ENCODE data around the gene UGT1A3.

UGT1A3 gene

GRCh38 chr2:233802132-233802815, 73.4 kb downstream of the UGT1A3 start:
- Mint-ChIP-seq H3K4me1 (ENCODE audit: low read depth) (no peaks in the 10 kb centered on the region), H3K27ac (no peak overlapping the region), H3K4me3 (no peak overlapping the region), H3K9me3 (peaks cover 8% of the 10 kb centered on the region), H3K36me3 (ENCODE audit: low read depth) (no peaks in the 10 kb centered on the region), H3K27me3 (peaks cover 3% of the 10 kb centered on the region)
- intact Hi-C loops (cut with micrococcal nuclease), result no loop called here

- intact Hi-C loops (cut with micrococcal nuclease), result no loop called here
- no peaks in the 10 kb centered on the region for H3K4me1 Mint-ChIP-seq (ENCODE audit: low read depth)
- no peak overlapping the region for H3K4me3 Mint-ChIP-seq
- peaks cover 8% of the 10 kb centered on the region for H3K9me3 Mint-ChIP-seq
- no peak overlapping the region for H3K27ac Mint-ChIP-seq
- H3K36me3 Mint-ChIP-seq (ENCODE audit: low read depth), result no peaks in the 10 kb centered on the region
- H3K27me3 Mint-ChIP-seq, result peaks cover 3% of the 10 kb centered on the region
Measured at GRCh38 chr2:233803292-233803911, 74.6 kb downstream of the UGT1A3 start.

- intact Hi-C loops (cut with micrococcal nuclease), result no loop called here
- Mint-ChIP-seq H3K27me3 (peaks cover 3% of the 10 kb centered on the region), H3K27ac (no peak overlapping the region), H3K4me1 (ENCODE audit: low read depth) (no peaks in the 10 kb centered on the region), H3K9me3 (peaks cover 8% of the 10 kb centered on the region), H3K36me3 (ENCODE audit: low read depth) (no peaks in the 10 kb centered on the region), H3K4me3 (no peak overlapping the region)
Measured at GRCh38 chr2:233803994-233804393, 75.2 kb downstream of the UGT1A3 start.

- Mint-ChIP-seq H3K9me3 (no peaks in the 10 kb centered on the region), H3K27me3 (peaks cover 3% of the 10 kb centered on the region), H3K4me1 (ENCODE audit: low read depth) (no peaks in the 10 kb centered on the region), H3K4me3 (no peak overlapping the region), H3K36me3 (ENCODE audit: low read depth) (no peaks in the 10 kb centered on the region), H3K27ac (no peak overlapping the region)
- intact Hi-C loops (cut with micrococcal nuclease), result no loop called here
Measured at GRCh38 chr2:233807215-233807865, 78.5 kb downstream of the UGT1A3 start.

- peaks cover 3% of the 10 kb centered on the region for H3K27me3 Mint-ChIP-seq
- H3K9me3 Mint-ChIP-seq, result no peaks in the 10 kb centered on the region
- intact Hi-C loops (cut with micrococcal nuclease), result no loop called here
- no peak overlapping the region for H3K27ac Mint-ChIP-seq
- H3K4me1 Mint-ChIP-seq (ENCODE audit: low read depth), result no peaks in the 10 kb centered on the region
- no peak overlapping the region for H3K4me3 Mint-ChIP-seq
- H3K36me3 Mint-ChIP-seq (ENCODE audit: low read depth), result no peaks in the 10 kb centered on the region
Measured at GRCh38 chr2:233807966-233808935, 79.4 kb downstream of the UGT1A3 start.

- H3K27ac Mint-ChIP-seq, result no peak overlapping the region
- H3K4me3 Mint-ChIP-seq, result no peak overlapping the region
- H3K36me3 Mint-ChIP-seq (ENCODE audit: low read depth), result no peaks in the 10 kb centered on the region
- no peaks in the 10 kb centered on the region for H3K4me1 Mint-ChIP-seq (ENCODE audit: low read depth)
- H3K9me3 Mint-ChIP-seq, result no peaks in the 10 kb centered on the region
- intact Hi-C loops (cut with micrococcal nuclease), result no loop called here
- peaks cover 3% of the 10 kb centered on the region for H3K27me3 Mint-ChIP-seq
Measured at GRCh38 chr2:233810385-233810784, 81.5 kb downstream of the UGT1A3 start.

GRCh38 chr2:233811087-233811486, 82.2 kb downstream of the UGT1A3 start:
- H3K4me3 Mint-ChIP-seq, result no peak overlapping the region
- peaks cover 3% of the 10 kb centered on the region for H3K27me3 Mint-ChIP-seq
- intact Hi-C loops (cut with micrococcal nuclease), result no loop called here
- H3K9me3 Mint-ChIP-seq, result no peaks in the 10 kb centered on the region
- H3K27ac Mint-ChIP-seq, result no peak overlapping the region
- H3K36me3 Mint-ChIP-seq (ENCODE audit: low read depth), result no peaks in the 10 kb centered on the region
- H3K4me1 Mint-ChIP-seq (ENCODE audit: low read depth), result no peaks in the 10 kb centered on the region

GRCh38 chr2:233811732-233812131, 82.9 kb downstream of the UGT1A3 start:
- no peaks in the 10 kb centered on the region for H3K9me3 Mint-ChIP-seq
- peaks cover 3% of the 10 kb centered on the region for H3K27me3 Mint-ChIP-seq
- intact Hi-C loops (cut with micrococcal nuclease), result no loop called here
- H3K36me3 Mint-ChIP-seq (ENCODE audit: low read depth), result no peaks in the 10 kb centered on the region
- H3K4me1 Mint-ChIP-seq (ENCODE audit: low read depth), result no peaks in the 10 kb centered on the region
- no peak overlapping the region for H3K4me3 Mint-ChIP-seq
- H3K27ac Mint-ChIP-seq, result no peak overlapping the region

- H3K4me3 Mint-ChIP-seq, result no peak overlapping the region
- peaks cover 3% of the 10 kb centered on the region for H3K27me3 Mint-ChIP-seq
- H3K27ac Mint-ChIP-seq, result no peak overlapping the region
- H3K9me3 Mint-ChIP-seq, result no peaks in the 10 kb centered on the region
- H3K36me3 Mint-ChIP-seq (ENCODE audit: low read depth), result no peaks in the 10 kb centered on the region
- intact Hi-C loops (cut with micrococcal nuclease), result no loop called here
- H3K4me1 Mint-ChIP-seq (ENCODE audit: low read depth), result no peaks in the 10 kb centered on the region
Measured at GRCh38 chr2:233813236-233814055, 84.6 kb downstream of the UGT1A3 start.

GRCh38 chr2:233814056-233814835, 85.4 kb downstream of the UGT1A3 start:
- Mint-ChIP-seq H3K27me3 (peaks cover 3% of the 10 kb centered on the region), H3K4me1 (ENCODE audit: low read depth) (no peaks in the 10 kb centered on the region), H3K9me3 (no peaks in the 10 kb centered on the region), H3K27ac (no peak overlapping the region), H3K36me3 (ENCODE audit: low read depth) (no peaks in the 10 kb centered on the region), H3K4me3 (no peak overlapping the region)
- intact Hi-C loops (cut with micrococcal nuclease), result no loop called here

- no peaks in the 10 kb centered on the region for H3K4me1 Mint-ChIP-seq (ENCODE audit: low read depth)
- no peak overlapping the region for H3K27ac Mint-ChIP-seq
- peaks cover 3% of the 10 kb centered on the region for H3K27me3 Mint-ChIP-seq
- H3K9me3 Mint-ChIP-seq, result no peaks in the 10 kb centered on the region
- no peak overlapping the region for H3K4me3 Mint-ChIP-seq
- intact Hi-C loops (cut with micrococcal nuclease), result no loop called here
- H3K36me3 Mint-ChIP-seq (ENCODE audit: low read depth), result no peaks in the 10 kb centered on the region
Measured at GRCh38 chr2:233815861-233816260, 87.0 kb downstream of the UGT1A3 start.

GRCh38 chr2:233816334-233816733, 87.5 kb downstream of the UGT1A3 start:
- intact Hi-C loops (cut with micrococcal nuclease), result no loop called here
- Mint-ChIP-seq H3K27ac (no peak overlapping the region), H3K36me3 (ENCODE audit: low read depth) (no peaks in the 10 kb centered on the region), H3K9me3 (no peaks in the 10 kb centered on the region), H3K4me3 (no peak overlapping the region), H3K27me3 (peaks cover 3% of the 10 kb centered on the region), H3K4me1 (ENCODE audit: low read depth) (no peaks in the 10 kb centered on the region)

All from dendritic cell treated with granulocyte-macrophage colony-stimulating factor and Interleukin-4, amounts not matched to agents 40 ng/mL and 50 ng/mL, for 4 days (primary cell).